Heart left ventricle (tissue), 13 donors: ENCODE results near the gene ACVRL1.

Source experiments
- CTCF ChIP-seq, 12 donors: fragments of 200-600 bp; sonication (generic) in 4 of 12; IDR thresholded peaks; one replicate each; pipeline versions ENCODE4 v1.5.0 to v1.8.0; 2018 to 2022; ENCODE audit warnings: antibody characterized with exemption in 12 of 12, mild to moderate bottlenecking in 5 of 12
- POLR2A ChIP-seq, 2 donors: fragments of 450-650 bp; IDR thresholded peaks; one replicate each; pipeline ENCODE4 v1.6.1; 2017; ENCODE audit warnings: antibody characterized with exemption in 2 of 2, mild to moderate bottlenecking in 2 of 2, moderate library complexity in 2 of 2
- donor health status: ischemic (EF 13 %, LVEDD 7.1; RV severe dilation, severe dysfunction).
- donor health status: DM: no; HTN: yes; CAD: no.
- donor health status: DM: no; HTN: no; CAD: no.
- donor health status: ischemic (EF 25% LVEDD 6.9; RV normal size, moderate dysfunction).
- donor health status: ischemic (EF 25% LVEDD 5.7; RV mildly dilated, moderate dysfunction).
- donor health status: ischemic (EF 35%, LVEDD 5.7; RV mildly dilated, moderate dysfunction).
- donor health status: nonischemic (EF 11% LVEDD 7.7; RV severe dilation, severe dysfunction).
- donor health status: DM: yes; HTN: yes; CAD: no.
- donor health status: PGD.
- donor health status: ischemic (EF 29% LVEDD 5.4; RV normal size, mild dysfunction).
- donor health status: nonischemic (EF 23%, LVEDD 6.1; RV moderate dilation, normal function).

GRCh38 chr12:51907083-51907855, at the start of gene ACVRL1:
- no peak for TF ChIP-seq CTCF (IDR thresholded peaks at IDR 0.05)
- TF ChIP-seq POLR2A (IDR thresholded peaks at IDR 0.05): peak in 1 of 2 donors; percentile 68
